Smooth muscle cell (in vitro differentiated cells): ENCODE measurements around the gene MACF1. TPM values are rescaled to one million over a fixed set of nuclear protein-coding genes. Genes with fewer than 3 reads are reported as not detected.
A peak's percentile ranks its signal among the peaks of the same experiment; 100 is the strongest.

Source experiments
- DNase-seq: peaks from one replicate; lab custom pipeline; 2025; ENCODE audit not compliant: unreplicated experiment; lab: John Stamatoyannopoulos, UW
- H2AFZ ChIP-seq: fragments of 200-600 bp; sonication (generic); 2 replicates; pipeline ENCODE4 v1.6.0; 2016; ENCODE audit warnings: antibody characterized with exemption, low read depth, mild to moderate bottlenecking
- H3F3A ChIP-seq: fragments of 200-600 bp; sonication (generic); 2 replicates; pipeline ENCODE4 v1.6.0; 2017; ENCODE audit warnings: antibody characterized with exemption, low read depth
- H3K27ac ChIP-seq: fragments of 200-600 bp; sonication (generic); 2 replicates; pipeline ENCODE4 v1.5.1; 2016; ENCODE audit warnings: low read depth, mild to moderate bottlenecking
- H3K27me3 ChIP-seq: fragments of 200-600 bp; sonication (generic); 2 replicates; pipeline ENCODE4 v1.6.1; 2016; ENCODE audit warnings: low read depth, mild to moderate bottlenecking
- H3K36me3 ChIP-seq: fragments of 200-600 bp; sonication (generic); 2 replicates; pipeline ENCODE4 v1.5.1; 2016; ENCODE audit warnings: low read depth
- H3K4me1 ChIP-seq: fragments of 200-600 bp; sonication (generic); 2 replicates; pipeline ENCODE4 v1.5.1; 2016; ENCODE audit warnings: low read depth
- H3K4me2 ChIP-seq: fragments of 200-600 bp; sonication (generic); 2 replicates; pipeline ENCODE4 v1.6.0; 2016; ENCODE audit warnings: mild to moderate bottlenecking
- H3K4me3 ChIP-seq: fragments of 200-600 bp; sonication (generic); 2 replicates; pipeline ENCODE4 v1.5.1; 2016; ENCODE audit warnings: mild to moderate bottlenecking
- H3K79me2 ChIP-seq: fragments of 200-600 bp; sonication (generic); 2 replicates; pipeline ENCODE4 v1.6.0; 2016; ENCODE audit warnings: low read depth, mild to moderate bottlenecking
- H3K9ac ChIP-seq: fragments of 200-600 bp; sonication (generic); 2 replicates; pipeline ENCODE4 v1.6.0; 2016; ENCODE audit warnings: low read depth
- H3K9me3 ChIP-seq: fragments of 200-600 bp; sonication (generic); replicated peaks from 2 replicates; pipeline ENCODE4 v1.5.1; 2016; ENCODE audit warnings: low read depth
- H4K20me1 ChIP-seq: fragments of 200-600 bp; sonication (generic); 2 replicates; pipeline ENCODE4 v1.6.0; 2016; ENCODE audit warnings: low read depth
- WGBS: methylation state at CpG from one replicate; pipeline ENCODE4 v1.1.7; 2016; ENCODE audit warnings: low lambda C conversion rate; 5-methylcytosine and 5-hydroxymethylcytosine counted together
- polyA plus RNA-seq: library from polyadenylated mRNA; unstranded; fragments of >200 nt; fragmentation: Nextera tagmentation; extraction: Ambion mirVana; gene quantifications from 2 replicates; pipeline ENCODE4 v1.2.1, GENCODE V29; 2016
- total RNA-seq: library from RNA; depleted of rRNA; stranded (reverse); fragments of >200 nt; gene quantifications from 2 replicates; pipeline ENCODE4 v1.2.3, GENCODE V29; 2014
- TF ChIP-seq, protein P1 (sequence below): fragments of 200-600 bp; sonication (generic); IDR thresholded peaks from 2 replicates; pipeline ENCODE4 v1.5.1; 2017; ENCODE audit warnings: borderline replicate concordance, mild to moderate bottlenecking, antibody characterized with exemption; ENCODE audit not compliant: insufficient read depth, poor library complexity, severe bottlenecking

MACF1 gene
- total and polyA plus RNA-seq, 2 experiments from 2014 or later, result 36.9 to 195 TPM

GRCh38 chr1:39288735-39289465 is 84.4 kb downstream of the MACF1 start:
- H3K4me1 ChIP-seq, result peaks cover 17% of the 10 kb centered on the region
- H4K20me1 ChIP-seq, result peaks cover 22% of the 10 kb centered on the region
- no peaks in the 10 kb centered on the region for H3K9me3 ChIP-seq
- peaks cover 11% of the 10 kb centered on the region for H3F3A ChIP-seq
- no peak overlapping the region for H2AFZ ChIP-seq
- no peak overlapping the region for H3K27ac ChIP-seq
- DNase-seq, result no peak
- H3K36me3 ChIP-seq, result peaks cover 62% of the 10 kb centered on the region
- H3K79me2 ChIP-seq, result peaks cover 20% of the 10 kb centered on the region
- no peak overlapping the region for H3K4me3 ChIP-seq
- H3K27me3 ChIP-seq, result no peaks in the 10 kb centered on the region
- no peak overlapping the region for H3K9ac ChIP-seq
- TF ChIP-seq, protein P1, sequence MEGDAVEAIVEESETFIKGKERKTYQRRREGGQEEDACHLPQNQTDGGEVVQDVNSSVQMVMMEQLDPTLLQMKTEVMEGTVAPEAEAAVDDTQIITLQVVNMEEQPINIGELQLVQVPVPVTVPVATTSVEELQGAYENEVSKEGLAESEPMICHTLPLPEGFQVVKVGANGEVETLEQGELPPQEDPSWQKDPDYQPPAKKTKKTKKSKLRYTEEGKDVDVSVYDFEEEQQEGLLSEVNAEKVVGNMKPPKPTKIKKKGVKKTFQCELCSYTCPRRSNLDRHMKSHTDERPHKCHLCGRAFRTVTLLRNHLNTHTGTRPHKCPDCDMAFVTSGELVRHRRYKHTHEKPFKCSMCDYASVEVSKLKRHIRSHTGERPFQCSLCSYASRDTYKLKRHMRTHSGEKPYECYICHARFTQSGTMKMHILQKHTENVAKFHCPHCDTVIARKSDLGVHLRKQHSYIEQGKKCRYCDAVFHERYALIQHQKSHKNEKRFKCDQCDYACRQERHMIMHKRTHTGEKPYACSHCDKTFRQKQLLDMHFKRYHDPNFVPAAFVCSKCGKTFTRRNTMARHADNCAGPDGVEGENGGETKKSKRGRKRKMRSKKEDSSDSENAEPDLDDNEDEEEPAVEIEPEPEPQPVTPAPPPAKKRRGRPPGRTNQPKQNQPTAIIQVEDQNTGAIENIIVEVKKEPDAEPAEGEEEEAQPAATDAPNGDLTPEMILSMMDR, result no peak
- no peak overlapping the region for H3K4me2 ChIP-seq
- 95% methylated on average over 5 of the region's 5 CpGs for WGBS

- Histone ChIP-seq H3K9ac (no peak overlapping the region), H3K4me3 (no peak overlapping the region), H3K36me3 (peaks cover 53% of the 10 kb centered on the region), H3K27me3 (no peaks in the 10 kb centered on the region), H3K4me1 (peaks cover 19% of the 10 kb centered on the region), H3F3A (peaks cover 16% of the 10 kb centered on the region), H4K20me1 (peaks cover 26% of the 10 kb centered on the region), H3K4me2 (no peak overlapping the region), H3K27ac (peak overlapping the region; percentile 54), H3K9me3 (no peaks in the 10 kb centered on the region), H2AFZ (no peak overlapping the region), H3K79me2 (peaks cover 14% of the 10 kb centered on the region)
- DNase-seq, result no peak
- TF ChIP-seq, protein P1, result no peak
- WGBS, result 78% methylated on average over 1 of the region's 1 CpG
Measured at GRCh38 chr1:39292401-39292800, 87.9 kb downstream of the MACF1 start.

- WGBS, result 54% methylated on average over 3 of the region's 3 CpGs
- Histone ChIP-seq H3K4me2 (no peak overlapping the region), H3K9ac (peak overlapping the region; percentile 22), H3K79me2 (peaks cover 18% of the 10 kb centered on the region), H3F3A (peaks cover 16% of the 10 kb centered on the region), H3K27me3 (no peaks in the 10 kb centered on the region), H3K4me3 (no peak overlapping the region), H3K9me3 (no peaks in the 10 kb centered on the region), H3K4me1 (peaks cover 19% of the 10 kb centered on the region), H4K20me1 (peaks cover 26% of the 10 kb centered on the region), H3K27ac (peak overlapping the region; percentile 54), H2AFZ (no peak overlapping the region), H3K36me3 (peaks cover 46% of the 10 kb centered on the region)
- TF ChIP-seq, protein P1, result no peak
- DNase-seq, result no peak
Measured at GRCh38 chr1:39293375-39294070, 89.0 kb downstream of the MACF1 start.

- Histone ChIP-seq H3K9me3 (no peaks in the 10 kb centered on the region), H3K4me3 (no peak overlapping the region), H3K4me2 (no peak overlapping the region), H3F3A (peaks cover 16% of the 10 kb centered on the region), H3K27ac (peak overlapping the region; percentile 54), H2AFZ (no peak overlapping the region), H3K36me3 (peaks cover 46% of the 10 kb centered on the region), H3K27me3 (no peaks in the 10 kb centered on the region), H3K4me1 (peaks cover 19% of the 10 kb centered on the region), H3K9ac (no peak overlapping the region), H4K20me1 (peaks cover 26% of the 10 kb centered on the region), H3K79me2 (peaks cover 16% of the 10 kb centered on the region)
- 76% methylated on average over 1 of the region's 1 CpG for WGBS
- TF ChIP-seq, protein P1, result no peak
- DNase-seq, result no peak
Measured at GRCh38 chr1:39294531-39294930, 90.0 kb downstream of the MACF1 start.
